Loucy (cell line): ENCODE results near the gene ZAR1.

Experiments used
- H2AFZ ChIP-seq: fragments of 200-600 bp; sonication (generic); 2 replicates; pipeline ENCODE4 v1.6.0; 2016; ENCODE audit warnings: antibody characterized with exemption, mild to moderate bottlenecking, low read length, moderate library complexity
- H3F3A ChIP-seq: fragments of 200-600 bp; 2 replicates; pipeline ENCODE4 v1.6.0; 2016; ENCODE audit warnings: antibody characterized with exemption, low read depth, mild to moderate bottlenecking
- H3K27me3 ChIP-seq: fragments of 200-600 bp; sonication (generic); 2 replicates; pipeline ENCODE4 v1.6.1; 2014; ENCODE audit warnings: low read length, mild to moderate bottlenecking; ENCODE audit not compliant: insufficient read depth, poor library complexity, severe bottlenecking
- H3K36me3 ChIP-seq: fragments of 200-600 bp; sonication (generic); 2 replicates; pipeline ENCODE4 v1.6.1; 2016; ENCODE audit warnings: low read length; ENCODE audit not compliant: insufficient read depth
- H3K4me1 ChIP-seq: fragments of 200-600 bp; sonication (generic); 2 replicates; pipeline ENCODE4 v1.5.1; 2014; ENCODE audit warnings: low read length, mild to moderate bottlenecking; ENCODE audit not compliant: insufficient read depth, poor library complexity, severe bottlenecking
- H3K4me2 ChIP-seq: fragments of 200-600 bp; sonication (generic); 2 replicates; pipeline ENCODE4 v1.6.0; 2014; ENCODE audit warnings: antibody characterized with exemption, low read length, low read depth, mild to moderate bottlenecking; ENCODE audit not compliant: poor library complexity, severe bottlenecking
- H3K4me3 ChIP-seq: fragments of 200-600 bp; sonication (generic); 2 replicates; pipeline ENCODE4 v1.5.1; 2014; ENCODE audit warnings: low read length, mild to moderate bottlenecking, mixed read lengths; ENCODE audit not compliant: poor library complexity, severe bottlenecking
- H3K79me2 ChIP-seq: fragments of 200-600 bp; sonication (generic); 2 replicates; pipeline ENCODE4 v1.6.1; 2014; ENCODE audit warnings: low read length; ENCODE audit not compliant: insufficient read depth
- H3K9ac ChIP-seq: fragments of 200-600 bp; sonication (generic); 2 replicates; pipeline ENCODE4 v1.6.0; 2014; ENCODE audit warnings: mild to moderate bottlenecking, low read depth, low read length, moderate library complexity; ENCODE audit not compliant: poor library complexity, severe bottlenecking
- H3K9me2 ChIP-seq: fragments of 200-600 bp; sonication (generic); replicated peaks from 2 replicates; pipeline ENCODE4 v1.6.1; 2016; ENCODE audit warnings: low read depth, low read length, mixed read lengths
- H3K9me3 ChIP-seq: fragments of 200-600 bp; sonication (generic); 2 replicates; pipeline ENCODE4 v1.6.1; 2014; ENCODE audit warnings: mild to moderate bottlenecking, antibody characterized with exemption, low read length, low read depth; ENCODE audit not compliant: insufficient read depth
- H4K20me1 ChIP-seq: fragments of 200-600 bp; sonication (generic); 2 replicates; pipeline ENCODE4 v1.6.0; 2014; ENCODE audit warnings: antibody characterized with exemption, low read length, mild to moderate bottlenecking; ENCODE audit not compliant: insufficient read depth, poor library complexity, severe bottlenecking
- CTCF ChIP-seq: fragments of 200-600 bp; sonication (generic); conservative IDR thresholded peaks from 2 replicates; pipeline ENCODE4 v1.5.1; 2014; ENCODE audit warnings: mild to moderate bottlenecking, antibody characterized with exemption, low read length
- EZH2phosphoT487 ChIP-seq: fragments of 200-600 bp; IDR thresholded peaks from 2 replicates; pipeline ENCODE4 v1.6.1; 2018; ENCODE audit warnings: antibody characterized with exemption, mild to moderate bottlenecking, moderate library complexity, borderline replicate concordance

ZAR1 gene

DNA sequence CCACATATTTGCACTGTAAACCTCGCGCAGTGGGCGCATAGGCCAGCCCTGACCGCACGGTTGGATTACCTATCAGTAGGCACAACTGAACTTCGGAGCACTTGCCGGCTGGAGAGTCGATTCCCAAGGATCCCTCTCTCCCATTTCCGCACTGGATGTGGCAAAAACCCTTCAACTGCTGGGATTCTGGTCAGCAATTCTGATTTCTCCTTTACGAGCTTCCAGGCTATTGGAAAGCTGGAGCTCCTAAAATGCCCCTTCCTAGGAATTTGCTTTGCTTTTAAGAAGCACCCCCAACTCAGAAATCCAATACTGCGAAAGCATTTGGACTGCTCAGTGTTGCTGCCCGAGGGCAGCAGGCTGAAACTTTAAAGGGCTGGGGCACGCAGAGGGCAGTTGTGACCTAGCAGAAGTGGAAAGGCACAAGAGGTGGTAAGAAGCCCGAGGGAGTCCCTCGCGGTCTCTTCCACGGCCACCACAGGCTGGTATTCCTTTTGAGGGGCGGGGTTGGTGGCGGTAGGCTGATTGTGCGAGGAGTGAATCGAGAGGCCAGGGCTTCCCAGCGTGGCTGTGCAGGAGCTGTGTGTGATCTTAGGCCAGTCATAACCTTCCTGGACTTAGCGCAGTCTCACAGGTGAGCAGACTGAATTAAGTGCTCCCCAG lies 1.6 kb downstream of the ZAR1 start:
- no peaks in the 10 kb centered on the region for H3K27me3 ChIP-seq
- no peak overlapping the region for H3K4me2 ChIP-seq
- H3K9me2 ChIP-seq, result no peaks in the 10 kb centered on the region
- no peaks in the 10 kb centered on the region for H3F3A ChIP-seq
- H2AFZ ChIP-seq, result no peak overlapping the region
- no peaks in the 10 kb centered on the region for H3K36me3 ChIP-seq
- H3K4me1 ChIP-seq, result no peaks in the 10 kb centered on the region
- no peaks in the 10 kb centered on the region for H3K9me3 ChIP-seq
- TF ChIP-seq CTCF (no peak), EZH2phosphoT487 (no peak)
- no peaks in the 10 kb centered on the region for H4K20me1 ChIP-seq
- no peak overlapping the region for H3K9ac ChIP-seq
- H3K79me2 ChIP-seq, result no peaks in the 10 kb centered on the region
- H3K4me3 ChIP-seq, result no peak overlapping the region

DNA sequence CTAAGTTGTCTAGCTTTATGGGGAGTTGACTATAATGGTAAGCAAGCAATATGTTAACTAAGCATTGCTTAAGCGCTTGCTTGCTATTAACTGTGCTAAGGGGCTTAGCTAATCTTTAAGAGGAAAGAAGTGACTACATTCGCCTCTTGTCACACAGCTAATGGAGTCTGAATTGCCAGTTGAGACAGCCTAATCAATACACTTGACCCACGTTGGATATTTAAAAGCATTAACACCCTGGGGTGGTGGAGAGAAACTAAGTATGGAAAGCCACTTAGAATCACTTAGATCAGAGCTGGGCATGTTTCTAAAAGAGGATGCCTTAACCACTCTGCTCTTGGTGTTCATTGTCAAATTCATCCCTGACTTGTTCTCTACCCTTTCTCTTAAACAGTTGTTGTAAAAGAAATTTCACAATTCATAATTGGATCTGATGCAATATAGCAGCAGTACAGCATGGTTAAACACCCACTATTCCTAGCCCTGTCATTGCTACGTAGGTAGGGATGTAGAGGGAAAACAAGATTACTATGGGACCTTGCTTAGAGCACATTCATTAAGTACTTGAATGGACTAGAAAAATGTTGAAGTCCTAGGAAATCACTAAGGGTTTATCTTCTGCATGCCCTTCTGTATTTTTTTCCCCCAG lies 3.5 kb downstream of the ZAR1 start:
- Histone ChIP-seq H3K9me2 (no peaks in the 10 kb centered on the region), H3K9me3 (no peaks in the 10 kb centered on the region), H3F3A (no peaks in the 10 kb centered on the region), H4K20me1 (no peaks in the 10 kb centered on the region), H3K4me1 (no peaks in the 10 kb centered on the region), H3K36me3 (no peaks in the 10 kb centered on the region), H2AFZ (no peak overlapping the region), H3K4me3 (no peak overlapping the region), H3K79me2 (no peaks in the 10 kb centered on the region), H3K4me2 (no peak overlapping the region), H3K27me3 (no peaks in the 10 kb centered on the region), H3K9ac (no peak overlapping the region)
- TF ChIP-seq CTCF, result no peak
- no peak for TF ChIP-seq EZH2phosphoT487

- Histone ChIP-seq H3K9me2 (no peaks in the 10 kb centered on the region), H3K9me3 (no peaks in the 10 kb centered on the region), H3K4me3 (no peak overlapping the region), H3K36me3 (peaks cover 18% of the 10 kb centered on the region), H3F3A (no peaks in the 10 kb centered on the region), H3K27me3 (no peaks in the 10 kb centered on the region), H2AFZ (no peak overlapping the region), H3K4me1 (no peaks in the 10 kb centered on the region), H3K4me2 (no peak overlapping the region), H3K9ac (no peak overlapping the region), H4K20me1 (no peaks in the 10 kb centered on the region), H3K79me2 (no peaks in the 10 kb centered on the region)
- TF ChIP-seq CTCF (no peak), EZH2phosphoT487 (no peak)
These were observed 5.9 kb downstream of the ZAR1 start for GRCh38 chr4:48495941-48496340.
